GM12872 (cell line): ENCODE results near the gene AWAT2.

Experiments used
- CTCF ChIP-seq: IDR thresholded peaks from 3 replicates; pipeline ENCODE4 v1.5.1; 2011; ENCODE audit warnings: low read depth, mild to moderate bottlenecking, low read length, moderate library complexity; ENCODE audit not compliant: insufficient read depth

The AWAT2 gene

GRCh38 chrX:69995362-69996112, 54.2 kb downstream of the AWAT2 start:
- TF ChIP-seq CTCF = no peak

- TF ChIP-seq CTCF = no peak
Observed at GRCh38 chrX:69993494-69993893, 56.2 kb downstream of the AWAT2 start.

- no peak for TF ChIP-seq CTCF
Observed at GRCh38 chrX:69991685-69992084, 58.1 kb downstream of the AWAT2 start.
